AG09319 (cell line): ENCODE results near the gene TBX10.

ENCODE experiments used
- DNase-seq: peaks from one replicate; pipeline ENCODE4 v3.0.0-alpha.2; 2010; ENCODE audit warnings: low read depth; ENCODE audit errors: extremely low read depth
- TF ChIP-seq, protein P1 (sequence below): IDR thresholded peaks from 2 replicates; pipeline ENCODE4 v1.5.1; 2011; ENCODE audit warnings: low read depth, mild to moderate bottlenecking, inconsistent platforms, low read length, moderate library complexity

The TBX10 gene

DNA sequence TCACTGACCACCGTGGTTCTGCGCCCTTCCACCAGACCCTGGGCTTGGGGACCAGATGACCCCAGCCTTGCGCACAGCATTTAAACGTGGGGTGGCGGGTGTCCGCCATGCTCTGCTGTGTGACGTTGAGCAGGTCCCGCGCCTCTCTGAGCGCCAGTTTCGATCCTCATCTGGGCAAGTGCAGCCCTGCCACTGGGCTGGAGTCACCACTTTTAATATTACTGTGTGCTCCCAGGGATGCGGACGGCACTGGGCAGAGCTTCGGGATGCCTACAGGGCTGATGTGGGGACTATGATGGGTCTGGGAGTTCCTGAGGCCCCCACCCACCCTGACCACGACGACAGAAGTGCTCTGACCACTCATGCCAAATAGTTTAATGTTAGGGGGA is 8.6 kb downstream of the TBX10 start:
- TF ChIP-seq, protein P1, sequence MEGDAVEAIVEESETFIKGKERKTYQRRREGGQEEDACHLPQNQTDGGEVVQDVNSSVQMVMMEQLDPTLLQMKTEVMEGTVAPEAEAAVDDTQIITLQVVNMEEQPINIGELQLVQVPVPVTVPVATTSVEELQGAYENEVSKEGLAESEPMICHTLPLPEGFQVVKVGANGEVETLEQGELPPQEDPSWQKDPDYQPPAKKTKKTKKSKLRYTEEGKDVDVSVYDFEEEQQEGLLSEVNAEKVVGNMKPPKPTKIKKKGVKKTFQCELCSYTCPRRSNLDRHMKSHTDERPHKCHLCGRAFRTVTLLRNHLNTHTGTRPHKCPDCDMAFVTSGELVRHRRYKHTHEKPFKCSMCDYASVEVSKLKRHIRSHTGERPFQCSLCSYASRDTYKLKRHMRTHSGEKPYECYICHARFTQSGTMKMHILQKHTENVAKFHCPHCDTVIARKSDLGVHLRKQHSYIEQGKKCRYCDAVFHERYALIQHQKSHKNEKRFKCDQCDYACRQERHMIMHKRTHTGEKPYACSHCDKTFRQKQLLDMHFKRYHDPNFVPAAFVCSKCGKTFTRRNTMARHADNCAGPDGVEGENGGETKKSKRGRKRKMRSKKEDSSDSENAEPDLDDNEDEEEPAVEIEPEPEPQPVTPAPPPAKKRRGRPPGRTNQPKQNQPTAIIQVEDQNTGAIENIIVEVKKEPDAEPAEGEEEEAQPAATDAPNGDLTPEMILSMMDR: no peak
- no peak for DNase-seq

DNA sequence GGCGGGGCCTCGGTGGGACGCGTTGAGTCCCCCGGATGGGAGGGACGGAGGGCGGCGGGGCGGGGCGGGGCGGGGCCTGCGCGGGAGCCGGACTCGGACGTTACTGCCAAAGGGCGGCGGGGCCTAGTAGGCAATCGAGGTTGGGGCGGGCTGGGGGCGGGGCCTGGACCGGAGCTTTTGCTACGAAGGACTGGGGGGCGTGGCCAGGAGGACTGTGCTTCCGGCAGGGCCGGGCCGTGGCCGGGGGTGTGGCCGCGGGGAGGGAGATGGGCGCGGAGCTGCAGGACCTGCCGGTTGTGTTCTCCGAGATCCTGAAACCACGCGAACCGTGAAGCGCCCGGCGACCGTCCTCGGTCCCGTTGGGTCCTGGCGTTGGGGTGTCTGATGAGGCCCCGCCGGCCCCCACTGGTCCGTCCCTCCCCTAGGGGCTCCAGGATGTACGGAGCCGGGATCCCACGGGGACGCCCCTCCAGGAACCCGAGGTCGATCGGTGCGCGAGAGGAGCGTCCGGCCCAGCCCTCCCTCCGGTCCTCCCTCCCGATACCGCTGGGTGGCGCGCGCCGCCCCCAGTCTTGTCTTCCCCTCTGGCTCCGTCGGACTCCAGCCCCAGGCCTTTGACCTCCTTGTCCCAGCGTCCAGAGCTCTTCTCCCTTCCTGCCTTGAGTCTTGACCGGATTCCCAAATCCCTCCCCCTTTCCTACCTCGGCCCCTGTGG is 9.2 kb downstream of the TBX10 start:
- TF ChIP-seq, protein P1: peak; percentile 66
- DNase-seq: peak; percentile 94

DNA sequence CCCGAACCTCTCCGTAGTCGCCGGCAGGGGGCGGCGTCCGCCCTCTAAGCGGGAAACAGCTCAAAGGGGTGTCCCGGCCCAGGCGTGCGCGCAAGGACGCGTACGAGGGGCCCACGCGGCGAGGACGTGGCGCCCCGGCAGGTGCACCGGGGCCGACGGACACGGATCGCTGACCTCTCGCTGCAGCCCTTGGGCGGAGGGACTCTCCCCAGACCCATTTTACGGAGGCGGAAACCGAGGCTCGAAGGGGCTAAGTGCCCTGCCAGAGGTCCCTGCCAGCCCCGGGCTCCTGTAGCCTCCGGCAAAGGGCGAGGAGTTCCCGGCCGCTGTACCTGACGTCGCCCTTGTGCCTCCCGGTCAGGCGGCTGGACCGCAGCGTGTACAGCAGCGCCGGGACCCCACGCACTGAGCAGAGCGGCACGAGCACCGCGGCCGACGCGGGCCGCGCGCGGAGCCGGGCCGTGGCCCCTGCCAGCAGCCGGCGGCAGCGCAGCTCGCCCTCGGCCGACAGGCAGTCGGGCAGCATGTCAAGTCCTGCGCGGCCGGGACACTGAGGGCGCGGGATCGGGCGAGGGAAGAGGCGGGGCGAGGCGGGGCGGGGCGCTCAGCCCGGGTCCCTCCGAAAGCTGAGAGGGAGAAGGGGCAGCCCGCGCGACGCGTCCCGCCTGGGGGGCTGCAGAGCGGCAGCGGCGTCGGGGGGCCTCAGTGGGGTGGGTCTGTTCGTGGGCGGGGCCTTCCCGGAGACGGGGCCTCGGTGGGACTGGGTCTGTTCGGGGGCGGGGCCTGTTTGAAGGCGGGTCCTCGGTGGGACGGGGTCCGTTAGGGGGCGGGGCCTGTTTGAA is 10.0 kb downstream of the TBX10 start, which contains the start of gene NUDT8:
Gene NUDT8, minus strand, starts transcription at position 552 of the 842 bp plus-strand sequence. Its CDS starts 26 bp downstream, at position 526.
- TF ChIP-seq, protein P1: peak; percentile 79
- peak; percentile 32 for DNase-seq

DNA sequence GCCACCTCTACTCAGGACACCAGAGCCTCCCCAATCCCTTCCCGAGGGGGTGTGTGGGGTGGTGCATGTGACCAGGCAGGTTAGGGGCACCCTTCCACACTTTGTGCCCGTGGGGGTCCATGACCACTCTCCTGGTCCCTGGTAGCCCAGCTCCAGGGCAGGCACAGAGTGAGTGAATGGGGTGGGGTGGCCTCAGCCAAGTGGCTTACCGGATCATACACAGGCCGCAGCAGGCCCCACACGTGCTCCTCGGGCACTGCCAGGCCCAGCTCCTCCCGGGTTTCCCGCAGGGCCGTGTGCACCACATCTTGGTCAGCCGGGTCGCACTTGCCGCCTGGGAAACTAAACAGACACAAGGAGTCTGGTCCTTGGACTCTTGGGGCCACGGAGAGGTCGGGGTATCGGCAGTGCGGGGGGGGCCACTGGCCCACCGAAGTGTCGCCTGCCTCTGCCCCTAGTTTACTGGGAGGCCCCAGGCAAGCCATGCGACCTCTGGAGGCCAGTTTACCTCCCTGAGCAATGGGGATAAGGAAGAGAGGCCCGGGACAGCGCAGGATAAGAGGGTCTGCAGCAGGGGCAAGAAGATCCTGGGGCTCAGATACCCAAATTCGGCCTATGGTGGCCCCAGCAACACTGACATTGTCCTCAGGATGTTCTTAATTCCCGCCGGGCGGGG is 10.7 kb downstream of the TBX10 start:
- no peak for DNase-seq

DNA sequence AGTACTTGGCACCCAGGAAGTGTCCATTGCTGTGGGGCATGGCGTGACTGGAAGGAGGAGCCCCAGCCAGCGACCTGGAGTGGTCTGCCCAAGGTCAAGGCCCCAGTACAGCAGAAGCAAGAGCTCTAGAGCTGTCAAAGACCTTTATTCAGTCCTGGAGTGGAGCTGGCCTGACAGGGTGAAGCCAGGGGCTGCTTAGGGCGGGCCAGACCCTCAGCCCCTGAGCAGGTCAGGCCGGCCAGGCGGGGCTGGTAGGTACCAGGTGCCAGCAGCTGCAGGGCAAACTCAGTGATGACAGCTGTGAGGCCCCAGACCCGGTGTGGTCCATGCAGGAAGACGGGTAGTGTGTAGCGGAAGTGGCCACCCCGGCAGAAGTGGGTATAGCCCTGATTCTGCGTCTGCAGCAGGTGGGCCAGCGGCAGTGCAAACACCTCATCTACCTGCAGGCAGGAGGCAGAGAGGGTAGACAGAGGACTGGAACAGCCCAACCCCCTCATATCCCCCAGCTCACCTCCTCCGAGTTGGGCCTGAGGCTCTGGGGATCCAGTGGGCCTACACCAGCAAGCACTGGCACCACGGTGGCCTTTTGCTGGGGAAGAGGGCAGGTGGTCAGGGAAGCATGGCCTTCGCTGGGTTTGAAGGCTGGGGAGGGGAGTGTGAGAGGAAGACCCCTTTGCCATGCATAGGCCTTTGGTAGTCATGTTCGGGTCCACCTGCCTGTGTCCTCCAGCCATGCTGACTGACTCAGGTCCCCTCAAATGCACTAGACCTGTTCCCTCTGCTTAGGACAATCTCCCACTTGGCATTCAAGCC is 11.5 kb downstream of the TBX10 start:
- no peak for DNase-seq
- TF ChIP-seq, protein P1: no peak

More for the DNA sequence above, 10.7 kb downstream of the TBX10 start:
- TF ChIP-seq, protein P1: no peak

DNA sequence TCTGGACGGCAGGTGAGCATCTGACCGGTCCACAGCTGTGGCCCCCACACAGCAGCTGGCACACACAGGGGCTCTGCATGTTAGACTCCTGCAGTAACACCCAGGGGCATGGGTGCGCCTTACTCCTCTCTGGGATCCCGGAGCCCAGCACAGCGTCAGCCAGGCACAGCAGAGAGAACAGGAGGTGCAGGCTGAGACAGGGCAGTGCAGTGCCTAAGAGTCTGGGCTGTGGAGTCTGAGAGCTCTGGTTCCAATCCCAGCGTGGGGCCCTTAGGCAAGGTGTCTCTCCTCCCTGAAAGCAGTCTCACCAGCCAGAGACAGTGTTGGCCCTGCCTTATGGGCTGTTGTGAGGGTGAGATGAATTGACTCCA is 12.1 kb downstream of the TBX10 start:
- no peak for DNase-seq

More for the DNA sequence above, 12.1 kb downstream of the TBX10 start:
- TF ChIP-seq, protein P1: no peak
